Bone marrow (tissue), 2 donors: ENCODE results near the gene C16orf87.
A peak's percentile ranks its signal among the peaks of the same experiment; 100 is the strongest.

Experiments
- DNase-seq, 2 donors: peaks; one replicate each; lab custom pipeline; 2025; lab: John Stamatoyannopoulos, UW

C16orf87 gene

GRCh38 chr16:46843898-46844642 is 13.1 kb upstream of the C16orf87 start:
- DNase-seq = no peak

GRCh38 chr16:46842192-46842895 is 11.4 kb upstream of the C16orf87 start:
- DNase-seq = no peak

- no peak for DNase-seq
These were observed 9.0 kb upstream of the C16orf87 start for GRCh38 chr16:46839986-46840443.

GRCh38 chr16:46836534-46837530 is 5.9 kb upstream of the C16orf87 start:
- no peak for DNase-seq

GRCh38 chr16:46833460-46833800 is 2.5 kb upstream of the C16orf87 start:
- no peak for DNase-seq

- no peak for DNase-seq
These were observed 1.9 kb upstream of the C16orf87 start for GRCh38 chr16:46832757-46833459.

GRCh38 chr16:46830417-46830901 is 521 bp downstream of the C16orf87 start:
- peak in 1 of 2 donors; percentile 33 for DNase-seq

- no peak for DNase-seq
These were observed 2.0 kb downstream of the C16orf87 start for GRCh38 chr16:46828943-46829342.

- no peak for DNase-seq
These were observed 2.7 kb downstream of the C16orf87 start for GRCh38 chr16:46828292-46828691.

- no peak for DNase-seq
These were observed 4.3 kb downstream of the C16orf87 start for GRCh38 chr16:46826631-46827030.

- DNase-seq = peak in 1 of 2 donors; percentile 41
These were observed 8.7 kb downstream of the C16orf87 start for GRCh38 chr16:46822270-46822669.

GRCh38 chr16:46817961-46818360 is 13.0 kb downstream of the C16orf87 start:
- no peak for DNase-seq

GRCh38 chr16:46814790-46815189 is 16.2 kb downstream of the C16orf87 start:
- DNase-seq = no peak

- DNase-seq = no peak
These were observed 17.4 kb downstream of the C16orf87 start for GRCh38 chr16:46813611-46814010.

GRCh38 chr16:46812781-46813540 is 18.0 kb downstream of the C16orf87 start:
- no peak for DNase-seq

GRCh38 chr16:46811682-46812081 is 19.3 kb downstream of the C16orf87 start:
- DNase-seq = no peak

GRCh38 chr16:46808997-46809396 is 22.0 kb downstream of the C16orf87 start:
- DNase-seq = no peak

GRCh38 chr16:46807336-46807735 is 23.6 kb downstream of the C16orf87 start:
- no peak for DNase-seq

GRCh38 chr16:46803373-46803772 is 27.6 kb downstream of the C16orf87 start:
- no peak for DNase-seq

- DNase-seq = no peak
These were observed 29.4 kb downstream of the C16orf87 start for GRCh38 chr16:46801428-46802049.
